Measurements from ENCODE around the gene MLXIP. TPM values are rescaled to one million over a fixed set of nuclear protein-coding genes. Genes with fewer than 3 reads are reported as not detected.
A peak's percentile ranks its signal among the peaks of the same experiment; 100 is the strongest.
"Not testable (repeated sequence)": the region's sequence is repeated elsewhere in the genome, so short reads cannot be mapped to it uniquely, and the experiment has no call there.

MLXIP gene
- polyA plus RNA-seq, 5 donors = 55.8 to 87.5 (median 83.7) TPM

DNA sequence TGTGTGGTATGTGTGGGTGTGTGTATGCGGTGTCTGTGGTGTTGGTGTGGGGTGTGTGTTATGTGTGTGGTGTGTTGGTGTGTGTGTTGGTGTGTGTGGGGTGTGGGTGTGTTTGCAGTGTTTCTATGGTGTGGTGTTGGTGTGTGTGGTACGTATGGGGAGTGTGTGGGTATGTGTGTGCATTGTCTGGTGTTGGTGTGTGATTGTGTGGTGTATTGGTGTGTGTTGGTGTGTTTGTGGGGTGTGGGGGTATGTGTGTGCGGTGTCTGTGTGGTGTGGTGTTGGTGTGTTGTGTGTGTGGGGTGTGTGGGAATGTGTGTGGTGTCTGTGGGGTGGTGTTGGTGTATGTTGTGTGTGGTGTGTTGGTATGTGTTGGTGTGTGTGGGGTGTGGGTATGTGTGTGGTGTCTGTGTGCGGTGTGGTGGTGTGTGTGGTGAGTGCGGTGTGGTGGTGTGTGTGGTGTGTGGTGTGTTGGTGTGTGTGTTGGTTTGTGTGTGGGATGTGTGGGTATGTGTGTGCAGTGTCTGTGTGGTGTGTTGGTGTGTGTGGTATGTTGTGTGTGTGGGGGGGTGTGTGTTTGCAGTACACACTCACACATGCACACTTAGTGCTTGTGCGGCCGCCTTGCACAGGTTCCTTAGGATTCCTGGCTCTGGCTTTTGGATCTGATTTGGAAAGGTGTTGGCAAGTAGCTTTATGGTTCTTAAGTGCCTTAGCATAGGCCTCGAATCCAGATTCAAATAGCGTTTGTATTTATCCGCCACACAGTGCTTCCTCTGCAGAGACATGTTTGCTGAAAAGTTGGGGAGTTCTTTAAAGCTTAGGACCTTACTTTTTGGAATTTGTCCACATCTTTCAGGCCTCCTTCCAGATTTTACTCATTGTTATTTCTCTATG is 16.4 kb downstream of the MLXIP start:
- DNase-seq = no peak

DNA sequence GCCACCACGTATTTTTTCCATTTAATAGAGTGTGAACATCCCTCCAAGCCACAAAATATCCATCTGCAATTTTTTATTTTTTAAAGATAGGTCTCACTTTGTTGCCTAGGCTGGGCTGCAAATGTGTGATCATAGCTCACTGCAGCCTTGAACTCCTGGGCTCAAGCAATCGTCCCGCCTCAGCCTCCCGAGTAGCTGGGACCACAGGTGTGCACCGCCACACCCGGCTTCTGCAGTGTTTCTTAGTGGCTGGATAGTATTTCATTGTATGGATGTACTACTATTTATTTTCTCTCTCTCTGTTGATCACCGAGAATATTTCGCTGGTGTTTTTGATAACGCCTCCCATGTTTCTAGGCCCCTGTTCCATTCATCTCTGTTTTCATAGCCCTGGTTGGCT is 17.5 kb downstream of the MLXIP start:
- DNase-seq = no peak

DNA sequence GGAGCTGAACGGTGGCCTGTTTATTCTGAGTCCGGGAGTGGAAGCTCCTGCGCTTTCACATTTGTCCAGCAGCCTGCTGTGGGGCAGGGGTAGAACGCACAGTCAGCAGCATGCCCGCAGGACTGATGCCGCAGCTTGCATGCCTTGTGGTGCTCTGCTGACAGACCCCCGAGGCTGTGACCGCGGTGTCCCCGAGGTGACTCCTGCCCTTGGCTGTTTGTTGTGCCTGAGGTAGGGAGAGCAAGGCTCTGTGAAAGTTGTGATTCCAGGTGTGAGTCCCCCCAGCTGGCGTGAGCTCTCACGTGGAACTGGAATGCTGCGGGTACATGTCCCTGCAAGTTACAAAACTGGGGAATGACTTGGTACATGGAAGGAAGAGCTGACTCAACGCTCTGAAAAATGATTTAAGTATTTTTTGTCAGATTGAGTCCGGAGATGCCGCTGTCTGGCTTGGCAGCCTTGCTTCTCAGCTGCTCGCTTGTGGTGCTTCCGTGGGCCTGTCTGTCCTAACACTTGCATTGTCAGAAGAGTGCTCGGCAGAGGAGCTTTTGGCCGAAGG is 18.1 kb downstream of the MLXIP start:
- DNase-seq = no peak

DNA sequence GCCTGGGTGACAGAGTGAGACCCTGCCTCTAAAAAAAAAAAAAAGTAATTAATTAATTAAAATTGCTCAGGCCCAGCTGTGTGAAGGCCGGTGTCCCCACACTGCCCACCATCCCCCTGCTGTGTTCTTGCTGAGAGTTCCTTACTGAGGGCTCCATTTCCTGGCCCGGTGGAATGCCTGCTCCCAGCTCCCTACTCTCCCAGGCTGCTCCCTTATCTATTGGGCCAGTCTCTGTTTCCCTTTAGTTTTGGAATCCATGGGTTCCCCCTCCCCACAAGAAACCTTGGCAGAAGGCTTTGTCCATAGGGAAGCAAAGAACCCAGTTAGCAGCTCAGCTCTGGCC is 19.0 kb downstream of the MLXIP start:
- no peak for DNase-seq

DNA sequence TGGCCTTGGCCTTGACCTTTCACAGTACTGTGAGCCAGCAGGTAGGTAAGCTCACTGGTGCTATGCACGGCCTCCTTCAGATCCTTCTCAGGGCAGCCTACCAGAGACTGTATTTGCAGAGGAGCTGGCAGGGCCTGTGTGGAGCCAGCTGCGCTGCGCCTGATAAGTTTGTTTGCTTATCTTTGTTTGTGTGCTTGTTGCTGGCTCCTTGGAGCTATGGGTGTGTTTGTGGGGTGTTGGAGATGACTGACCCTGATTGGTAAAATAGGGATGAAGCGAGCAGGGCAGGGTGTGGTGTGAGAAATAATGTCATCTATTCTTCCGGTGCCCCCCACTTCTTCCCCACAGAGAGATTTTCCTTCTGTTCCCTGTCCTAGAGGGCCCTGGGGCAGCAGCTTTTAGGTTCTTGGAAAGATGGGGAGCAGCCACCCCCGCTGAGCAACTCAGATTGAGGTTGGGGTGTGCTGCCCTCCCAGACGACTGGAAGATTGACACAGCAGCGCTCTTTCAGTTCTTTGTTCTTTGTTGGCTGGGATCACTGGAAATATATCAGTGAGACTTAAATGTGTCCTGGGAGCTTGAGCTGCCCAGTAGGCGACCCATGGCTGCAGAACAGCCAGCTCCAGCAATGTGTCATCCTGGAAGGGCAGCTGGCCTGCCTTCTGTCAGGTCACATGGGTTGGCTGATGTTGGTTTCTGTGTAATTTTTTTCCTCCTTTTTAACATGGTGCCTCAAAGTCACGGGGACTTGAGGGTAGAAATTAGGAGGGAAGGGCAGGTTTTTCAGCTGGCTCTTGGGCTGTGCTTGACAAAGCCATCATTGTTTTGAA is 19.6 kb downstream of the MLXIP start:
- DNase-seq = peak; percentile 84 to 90

DNA sequence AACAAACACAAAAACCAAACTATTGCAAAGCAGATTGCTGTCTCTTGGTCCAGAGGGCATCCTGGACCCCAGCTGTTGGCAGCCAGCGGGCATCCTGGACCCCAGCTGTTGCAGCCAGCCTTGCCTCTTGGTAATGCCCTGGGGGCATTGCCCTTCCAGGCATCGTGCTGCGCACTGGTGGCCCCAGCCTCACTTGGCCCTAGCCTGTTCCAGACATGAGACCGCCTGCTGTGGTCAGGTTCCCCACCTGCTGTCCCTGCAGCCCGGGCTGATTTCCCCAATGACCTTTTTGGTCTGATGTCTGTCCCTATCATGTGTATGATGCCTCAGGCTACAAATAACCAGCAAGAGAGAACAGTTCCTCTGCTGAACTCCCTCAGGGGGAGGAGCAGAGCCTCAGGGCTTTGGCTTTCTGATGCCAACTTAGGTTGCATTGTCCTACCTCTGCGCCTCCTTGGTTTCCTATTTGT is 20.8 kb downstream of the MLXIP start:
- DNase-seq = no peak

DNA sequence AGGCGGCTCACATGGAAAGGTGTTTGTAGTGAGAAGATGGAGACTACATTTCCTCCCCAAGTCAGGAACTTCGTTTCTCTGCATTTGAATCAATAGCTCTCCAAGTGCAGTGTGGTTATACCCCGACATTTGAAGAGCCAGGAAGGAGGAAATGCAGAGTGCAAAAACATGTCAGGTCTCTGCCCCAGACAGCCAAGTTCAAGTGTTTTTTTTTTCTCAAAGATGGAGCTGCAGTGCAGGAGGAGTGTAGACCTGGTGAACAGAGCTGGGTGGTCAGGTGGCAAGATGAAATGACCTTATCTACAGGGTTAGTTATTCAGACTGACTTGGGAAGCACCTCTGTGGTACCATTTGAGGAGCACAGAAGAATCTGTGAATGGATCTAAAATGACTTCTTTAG is 21.3 kb downstream of the MLXIP start:
- DNase-seq = no peak

DNA sequence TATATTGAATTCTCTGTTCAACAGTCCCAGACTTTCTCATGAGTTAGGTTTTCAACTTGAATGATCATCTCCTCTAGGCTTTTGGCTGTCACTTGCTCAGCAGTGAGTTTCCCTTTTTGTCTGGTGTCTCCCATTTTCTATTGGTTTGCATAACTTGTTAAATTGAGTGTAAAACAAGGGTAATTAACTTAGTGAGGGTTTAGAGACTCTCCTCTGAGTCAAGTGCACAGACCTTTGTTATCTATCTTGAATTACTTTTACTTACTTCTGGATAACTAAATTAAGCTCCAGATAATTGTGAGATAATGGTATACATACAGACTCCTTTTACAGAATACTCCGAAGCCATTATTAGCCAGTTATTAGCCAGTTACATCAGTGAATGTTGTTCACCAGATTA is 22.0 kb downstream of the MLXIP start:
- DNase-seq = no peak

DNA sequence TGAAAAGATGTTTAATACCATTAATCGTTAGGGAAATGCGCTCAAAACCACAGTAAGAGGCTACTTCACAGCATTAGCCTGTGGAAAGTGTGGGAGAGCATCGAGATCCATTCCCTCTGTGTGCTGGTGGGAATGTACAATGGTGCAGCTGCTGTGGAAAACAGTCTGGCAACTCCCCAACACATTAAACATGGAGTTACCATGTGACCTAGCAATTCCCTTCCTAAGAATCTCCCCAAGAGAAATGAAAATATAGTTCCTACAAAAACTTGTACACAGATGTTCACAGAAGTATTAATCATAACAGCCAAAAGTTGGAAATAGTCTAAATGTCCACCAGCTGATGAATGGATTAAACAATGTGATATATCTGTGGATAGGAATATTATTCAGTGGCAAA is 23.8 kb downstream of the MLXIP start:
- DNase-seq = no peak

DNA sequence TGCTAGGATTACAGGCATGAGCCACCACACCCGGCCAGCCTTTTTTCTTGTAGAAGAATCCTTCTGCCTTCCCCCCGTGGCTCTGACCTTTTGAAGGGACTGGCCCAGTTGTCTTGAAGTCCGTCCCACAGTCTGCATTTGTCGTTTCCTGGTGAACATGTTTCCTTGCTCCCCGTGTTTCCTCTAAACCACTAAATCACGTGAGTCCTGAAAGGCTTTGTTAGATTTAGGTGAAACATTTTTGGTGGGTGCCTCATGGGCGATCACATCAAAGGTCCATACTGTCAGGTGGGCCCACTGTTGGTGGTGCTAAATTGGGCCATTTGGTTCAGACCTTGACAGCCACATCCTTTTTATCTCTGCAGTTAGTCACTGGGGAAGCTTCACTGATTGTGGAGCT is 26.3 kb downstream of the MLXIP start:
- DNase-seq = no peak

DNA sequence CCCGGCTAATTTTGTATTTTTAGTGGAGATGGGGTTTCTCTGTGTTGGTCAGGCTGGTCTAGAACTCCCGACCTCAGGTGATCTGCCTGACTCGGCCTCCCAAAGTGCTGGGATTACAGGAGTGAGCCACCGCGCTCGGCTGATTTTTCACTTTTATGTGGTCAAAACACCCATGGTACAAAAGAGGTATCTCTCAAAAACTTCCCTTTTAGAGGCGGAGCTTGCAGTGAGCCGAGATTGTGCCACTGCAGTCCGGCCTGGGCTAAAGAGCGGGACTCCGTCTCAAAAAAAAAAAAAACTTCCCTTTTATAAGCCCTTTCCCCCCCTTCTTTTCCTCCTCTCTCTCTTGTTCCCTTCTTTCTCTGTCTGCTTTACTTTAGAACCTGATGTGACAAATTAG is 26.9 kb downstream of the MLXIP start:
- DNase-seq = not testable (repeated sequence)

DNA sequence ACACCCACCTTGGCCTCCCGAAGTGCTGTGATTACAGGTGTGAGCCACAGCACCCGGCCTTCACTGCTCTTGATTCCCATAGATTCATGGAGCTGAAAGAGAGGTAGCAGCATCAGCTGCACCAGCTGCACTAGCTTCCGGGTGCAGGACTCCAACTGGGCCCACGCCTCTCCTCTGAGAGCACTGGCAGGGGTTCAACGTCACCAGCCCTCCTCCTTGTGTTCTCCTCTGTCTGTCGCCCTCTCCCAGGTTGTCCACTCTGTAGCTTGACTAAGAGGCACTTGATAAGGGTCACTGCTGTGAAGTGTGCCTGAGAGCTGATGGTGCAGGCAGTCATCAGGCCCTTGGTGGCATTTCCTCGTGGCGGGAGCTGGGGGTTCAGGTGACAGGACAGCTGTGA is 28.3 kb downstream of the MLXIP start:
- no peak for DNase-seq

DNA sequence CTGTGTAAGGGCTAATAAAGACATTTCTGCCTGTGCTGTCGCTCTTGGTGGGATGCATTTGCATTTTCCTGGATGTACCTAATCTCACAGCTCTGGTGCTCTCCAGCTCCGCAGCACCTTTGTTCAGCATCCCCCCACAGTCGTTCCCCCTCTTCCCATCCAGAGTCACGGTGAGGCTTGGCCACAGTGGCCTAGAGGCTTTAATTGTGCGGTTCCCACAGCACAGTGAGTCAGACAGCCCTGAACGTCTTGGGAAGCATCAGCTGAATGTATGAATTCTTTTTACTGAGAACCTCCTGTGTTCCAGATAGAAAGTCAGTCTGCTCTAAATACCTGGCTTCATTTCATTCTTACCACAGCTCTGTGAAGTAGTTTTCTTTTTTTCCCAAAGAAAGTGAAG is 28.7 kb downstream of the MLXIP start:
- no peak for DNase-seq

DNA sequence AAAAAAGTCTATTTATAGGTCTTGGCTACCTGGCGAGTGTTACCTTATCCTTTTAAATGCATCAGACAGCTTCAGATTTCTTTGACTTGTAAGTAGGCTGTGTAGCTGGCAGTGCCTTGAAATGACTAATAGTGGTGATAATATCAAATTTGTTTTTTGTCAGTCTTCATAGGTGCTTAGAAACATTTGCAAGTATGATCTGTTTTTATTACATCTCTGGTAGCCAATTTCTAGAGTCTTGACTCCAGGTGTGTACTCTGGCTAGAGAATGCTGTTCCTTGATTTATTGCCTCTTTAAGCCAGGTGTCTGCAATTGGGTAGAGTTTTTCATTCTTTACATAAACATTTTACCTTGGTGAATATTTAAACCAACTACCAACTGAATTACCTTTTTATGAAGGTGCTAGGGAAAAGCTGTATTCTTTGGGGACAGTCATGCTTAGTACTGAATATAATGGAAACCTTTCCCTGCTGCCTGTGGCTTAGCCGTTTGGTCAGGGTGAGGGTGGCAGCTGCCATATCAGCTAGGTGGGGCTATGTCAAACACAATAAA is 32.6 kb downstream of the MLXIP start:
- no peak for DNase-seq

DNA sequence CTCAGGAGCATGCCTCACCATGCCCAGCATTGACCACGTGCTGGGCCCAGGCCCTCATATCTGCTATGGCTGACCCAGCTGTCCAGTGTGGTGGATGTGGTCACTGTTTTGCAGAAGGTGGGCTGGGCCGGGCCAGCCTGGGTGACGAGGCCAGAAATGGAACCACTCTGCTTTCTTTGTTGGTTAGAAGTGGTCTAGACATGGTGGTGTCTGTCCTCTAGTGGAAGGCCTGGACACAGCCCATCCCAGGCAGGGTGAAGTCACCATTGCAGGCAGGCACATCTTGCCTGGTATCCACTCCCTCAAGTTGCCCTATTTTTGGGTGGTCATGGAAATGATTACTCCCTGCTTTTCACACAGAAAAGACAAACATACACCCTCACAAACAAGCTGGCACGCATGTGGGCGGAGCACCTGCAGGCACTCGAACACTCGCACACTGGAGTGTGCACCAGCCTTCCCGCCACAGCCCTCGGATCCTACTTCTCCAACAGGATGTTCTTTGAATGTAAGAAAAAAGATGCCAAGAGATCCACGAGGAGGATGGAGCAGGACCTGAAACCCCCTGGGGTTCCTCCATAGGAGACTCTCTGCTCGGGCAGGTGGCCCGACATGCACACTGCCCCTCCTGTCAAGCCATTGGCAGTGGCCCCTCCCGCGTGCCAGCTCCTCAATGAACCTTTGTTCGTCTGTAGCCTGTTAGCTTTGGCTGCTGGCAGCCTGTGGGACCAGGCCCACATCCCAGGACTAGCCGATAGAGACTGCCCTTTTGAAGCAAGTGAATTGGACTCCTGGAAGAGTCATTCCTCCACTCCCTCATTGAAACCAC is 38.4 kb downstream of the MLXIP start:
- DNase-seq = no peak

DNA sequence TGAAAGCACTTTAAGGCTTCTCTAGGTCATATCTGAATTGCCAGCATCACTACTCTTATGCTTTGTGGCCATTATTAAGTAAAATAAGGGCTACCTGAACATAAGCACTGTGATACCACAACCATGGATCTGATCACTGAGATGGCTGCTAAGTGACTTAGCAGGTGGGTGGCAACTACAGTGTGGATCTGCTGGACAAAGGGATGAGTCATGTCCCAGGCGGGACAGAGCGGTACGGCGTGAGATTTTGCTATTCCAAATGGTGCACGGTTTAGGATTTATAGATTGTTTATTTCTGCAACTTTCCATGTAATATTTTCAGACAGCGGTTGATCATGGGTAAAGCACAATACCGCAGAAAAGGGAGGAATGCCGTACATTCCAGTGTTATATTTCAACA is 39.4 kb downstream of the MLXIP start:
- DNase-seq = no peak

DNA sequence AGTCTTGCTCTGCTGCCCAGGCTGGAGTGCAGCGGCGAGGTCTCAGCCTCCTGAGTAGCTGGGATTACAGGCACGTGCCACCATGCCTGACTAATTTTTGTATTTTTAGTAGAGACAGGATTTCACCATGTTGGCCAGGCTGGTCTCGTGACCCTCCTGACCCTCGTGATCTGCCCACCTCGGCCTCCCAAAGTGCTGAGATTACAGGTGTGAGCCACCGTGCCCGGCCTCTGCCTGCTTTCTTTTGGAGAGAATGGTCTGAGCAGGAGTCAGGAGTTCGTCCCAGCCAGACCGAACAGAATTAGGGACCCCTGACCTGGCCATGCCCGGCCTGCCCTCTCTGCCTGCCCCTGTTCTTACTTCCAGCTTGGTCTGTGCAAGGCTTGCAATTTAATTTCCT is 42.8 kb downstream of the MLXIP start:
- DNase-seq = not testable (repeated sequence)

DNA sequence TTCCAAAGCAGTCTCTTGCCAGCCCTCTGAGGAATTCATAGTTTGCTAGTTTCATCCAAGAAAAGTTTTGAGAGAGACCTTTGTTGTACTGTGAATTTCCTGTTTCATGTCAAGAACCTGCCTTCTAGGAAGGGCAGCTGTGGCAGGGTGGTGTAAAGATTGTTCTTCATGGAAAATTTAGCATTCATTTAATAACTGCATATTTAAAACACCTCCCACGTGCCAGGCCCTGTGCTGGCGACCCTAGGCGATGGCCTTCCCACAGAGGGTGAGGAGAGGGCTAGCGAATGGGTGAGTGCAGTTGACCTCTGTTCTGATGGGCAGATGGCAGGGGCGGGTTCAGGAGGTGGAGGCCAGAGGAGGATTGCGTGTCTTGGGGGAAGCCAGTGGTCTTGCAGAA is 43.2 kb downstream of the MLXIP start:
- DNase-seq = no peak

DNA sequence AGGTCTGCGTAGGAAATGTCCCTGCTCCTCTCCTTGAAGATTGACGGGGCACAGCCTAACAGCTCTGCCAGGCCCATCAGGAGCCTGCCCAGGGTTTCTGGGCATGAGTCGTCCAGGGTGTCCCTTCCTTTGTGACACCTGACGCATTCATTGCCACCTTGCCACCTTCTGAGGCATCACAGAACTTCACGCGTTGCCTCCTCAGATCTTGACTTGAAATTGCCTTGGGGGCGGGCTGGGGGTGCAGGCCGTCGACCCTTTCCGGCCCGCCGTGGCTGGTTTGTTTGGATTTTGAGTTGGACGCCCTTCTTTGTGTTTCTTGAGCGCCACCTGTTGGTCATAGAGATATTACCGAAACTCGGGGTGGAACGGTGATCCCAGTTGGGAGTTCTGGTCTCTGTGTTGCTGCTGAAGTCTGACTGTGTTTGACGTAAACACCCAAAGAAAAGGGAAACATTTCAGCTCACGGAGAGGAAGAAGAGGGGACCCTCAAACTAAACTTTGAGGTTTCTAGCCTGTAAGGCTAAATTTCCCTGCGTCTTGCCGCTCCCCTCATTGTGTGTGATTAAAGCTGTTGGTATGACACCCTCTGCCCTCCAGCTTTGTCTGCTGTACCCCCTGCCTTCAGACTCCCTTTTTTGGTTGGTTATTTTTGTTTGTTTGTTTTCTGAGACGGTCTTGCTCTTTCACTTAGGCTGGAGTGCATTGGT is 44.6 kb downstream of the MLXIP start:
- peak; percentile 47 to 70 for DNase-seq

DNA sequence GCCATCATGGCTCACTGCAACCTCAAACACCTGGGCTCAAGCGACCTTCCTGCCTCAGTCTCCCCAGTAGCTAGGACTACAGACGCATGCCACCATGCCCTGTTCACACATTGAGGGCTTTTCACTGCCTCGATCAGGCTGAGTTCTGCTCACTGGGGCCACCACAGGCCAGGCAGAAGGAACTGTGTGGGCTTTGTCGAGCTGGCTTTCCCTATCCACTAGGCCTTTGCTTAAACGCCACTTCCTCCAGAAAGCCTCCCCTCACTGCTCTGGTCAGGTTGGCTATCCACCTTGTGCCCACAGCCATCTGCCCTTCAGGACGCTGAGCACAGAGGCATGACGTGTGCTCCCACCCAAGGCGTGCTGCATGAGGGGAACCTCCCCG is 45.2 kb downstream of the MLXIP start:
- no peak for DNase-seq

DNA sequence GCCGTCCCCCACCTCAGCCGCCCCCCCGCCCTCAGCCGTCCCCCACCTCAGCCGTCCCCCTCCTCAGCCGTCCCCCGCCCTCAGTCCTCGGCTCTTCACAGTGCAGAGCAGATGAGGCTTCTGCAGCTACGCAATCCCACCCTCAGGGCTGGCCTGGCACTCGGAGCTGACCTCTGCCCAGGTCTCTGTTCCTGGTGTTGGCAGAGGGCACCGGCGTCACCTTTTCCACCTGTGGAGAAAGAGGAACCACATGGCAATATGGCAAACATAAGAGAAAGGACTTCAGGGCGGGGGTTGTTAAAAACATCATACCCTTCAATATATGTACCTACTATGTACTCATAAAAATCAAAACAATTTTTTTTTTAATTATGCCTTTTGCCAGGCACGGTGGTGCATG is 45.8 kb downstream of the MLXIP start:
- DNase-seq = no peak
